Stimulated activated CD4-positive, alpha-beta T cell treated with anti-CD3 and anti-CD28 coated beads, Interleukin-12 subunit alpha, Interleukin-12 subunit beta, amount 100 ng/mL, for 4 hours (primary cell): ENCODE measurements around the gene CD247.

Experiments
- DNase-seq: peaks from one replicate; pipeline ENCODE4 v3.0.0-alpha.2; 2020

Gene CD247

GRCh38 chr1:167434306-167434705 lies 84.0 kb downstream of the CD247 start:
- DNase-seq = no peak

DNA sequence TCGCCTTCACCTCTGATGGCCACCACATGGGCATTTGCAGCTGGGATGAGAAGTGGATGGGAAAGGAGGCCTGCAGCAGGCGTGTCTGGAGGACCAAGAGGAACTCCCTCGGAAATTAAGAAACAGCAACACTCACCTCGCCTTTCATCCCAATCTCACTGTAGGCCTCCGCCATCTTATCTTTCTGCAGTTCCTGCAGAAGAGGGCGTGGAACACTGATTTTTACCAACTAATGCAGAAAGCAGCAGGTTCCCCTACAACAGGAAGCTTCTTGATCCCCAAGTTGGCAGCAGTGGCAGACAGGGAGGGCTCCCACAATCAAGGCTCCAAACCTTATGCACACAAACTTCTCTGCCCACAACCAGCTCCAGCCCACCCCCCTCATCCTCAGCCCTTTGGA lies 84.4 kb downstream of the CD247 start:
- no peak for DNase-seq

DNA sequence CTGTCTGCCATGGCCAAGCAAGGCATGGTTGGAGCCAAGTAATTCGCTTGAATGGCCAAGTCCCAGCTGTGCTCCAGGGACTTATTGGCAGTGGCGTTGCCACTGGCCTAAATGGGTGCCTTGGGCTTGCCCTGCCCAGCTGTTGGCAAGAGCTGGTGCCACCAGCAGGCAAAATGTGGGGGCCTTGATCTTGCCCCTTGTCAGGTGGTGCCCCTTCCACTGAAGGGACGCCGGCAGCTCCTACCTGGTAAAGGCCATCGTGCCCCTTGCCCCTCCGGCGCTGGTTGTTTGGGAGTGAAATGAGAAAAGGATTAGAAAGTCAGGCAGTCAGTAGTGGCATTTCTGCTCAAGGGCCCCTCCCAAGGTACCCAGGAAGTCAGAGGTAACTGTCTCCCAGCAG lies 85.5 kb downstream of the CD247 start:
- no peak for DNase-seq

- no peak for DNase-seq
Observed at GRCh38 chr1:167431909-167432650, 86.2 kb downstream of the CD247 start.

GRCh38 chr1:167431261-167431908 lies 86.9 kb downstream of the CD247 start:
- no peak for DNase-seq

GRCh38 chr1:167430849-167431242 lies 87.5 kb downstream of the CD247 start:
- no peak for DNase-seq

GRCh38 chr1:167430134-167430848 lies 88.0 kb downstream of the CD247 start:
- no peak for DNase-seq

- DNase-seq = no peak
Observed at GRCh38 chr1:167429612-167430011, 88.7 kb downstream of the CD247 start.

DNA sequence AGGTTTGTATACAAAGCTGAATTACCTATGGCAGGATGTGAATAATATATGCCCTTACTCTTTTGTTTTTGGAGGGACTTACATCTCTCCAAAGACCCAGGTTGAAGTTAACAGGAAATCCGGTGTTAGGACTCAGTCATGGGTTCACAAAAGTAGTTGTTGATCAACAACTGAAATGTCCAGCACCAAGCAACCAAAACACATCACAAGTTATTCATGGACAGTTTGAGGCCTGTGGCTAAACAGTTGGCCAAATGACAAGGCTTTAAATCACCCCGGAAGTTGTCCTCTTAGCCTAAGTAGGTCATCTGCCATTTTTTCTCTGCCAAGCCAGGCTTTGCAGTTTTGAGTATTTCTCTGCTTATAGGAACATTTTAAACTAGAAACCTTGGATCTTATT lies 89.9 kb downstream of the CD247 start:
- DNase-seq = no peak

DNA sequence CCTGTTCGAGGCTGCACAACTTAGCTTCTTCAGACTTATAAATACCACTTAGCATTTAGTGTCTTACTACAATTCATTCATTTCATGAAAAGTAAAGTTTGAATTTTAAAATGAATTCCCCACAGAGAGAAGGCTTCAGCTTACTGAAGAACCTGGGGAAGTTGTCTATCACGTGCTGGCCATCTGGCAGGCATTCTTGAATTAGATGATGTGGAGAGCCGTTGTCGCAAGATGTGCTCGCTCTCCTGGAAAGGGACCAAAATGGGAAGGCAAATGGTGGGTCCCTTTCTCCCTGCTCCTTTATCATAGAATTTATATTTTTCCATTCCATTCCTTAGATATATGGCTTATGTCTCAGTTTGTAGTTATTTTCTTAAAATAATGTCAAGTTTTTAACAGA lies 90.5 kb downstream of the CD247 start:
- no peak for DNase-seq

GRCh38 chr1:167426716-167427115 lies 91.6 kb downstream of the CD247 start:
- DNase-seq = no peak

DNA sequence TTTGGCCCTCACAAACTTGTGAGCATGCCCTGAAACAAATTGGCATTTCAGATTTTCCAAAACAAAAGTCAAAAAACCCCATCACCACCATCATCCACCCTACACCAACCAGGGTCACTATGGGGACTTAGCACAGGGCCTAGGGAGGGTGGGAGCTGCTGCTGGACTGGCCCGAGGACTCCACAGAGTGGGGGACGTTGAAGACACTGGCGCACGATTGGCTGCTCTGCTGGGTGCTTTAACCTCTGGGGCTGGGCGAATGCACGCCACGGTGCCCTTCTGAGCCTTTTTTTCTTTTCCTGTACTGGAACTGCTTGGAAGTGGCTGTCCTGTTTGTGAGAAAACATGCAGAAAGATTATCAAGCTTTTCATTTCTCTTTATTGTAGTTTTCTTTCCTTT lies 92.8 kb downstream of the CD247 start:
- no peak for DNase-seq

DNA sequence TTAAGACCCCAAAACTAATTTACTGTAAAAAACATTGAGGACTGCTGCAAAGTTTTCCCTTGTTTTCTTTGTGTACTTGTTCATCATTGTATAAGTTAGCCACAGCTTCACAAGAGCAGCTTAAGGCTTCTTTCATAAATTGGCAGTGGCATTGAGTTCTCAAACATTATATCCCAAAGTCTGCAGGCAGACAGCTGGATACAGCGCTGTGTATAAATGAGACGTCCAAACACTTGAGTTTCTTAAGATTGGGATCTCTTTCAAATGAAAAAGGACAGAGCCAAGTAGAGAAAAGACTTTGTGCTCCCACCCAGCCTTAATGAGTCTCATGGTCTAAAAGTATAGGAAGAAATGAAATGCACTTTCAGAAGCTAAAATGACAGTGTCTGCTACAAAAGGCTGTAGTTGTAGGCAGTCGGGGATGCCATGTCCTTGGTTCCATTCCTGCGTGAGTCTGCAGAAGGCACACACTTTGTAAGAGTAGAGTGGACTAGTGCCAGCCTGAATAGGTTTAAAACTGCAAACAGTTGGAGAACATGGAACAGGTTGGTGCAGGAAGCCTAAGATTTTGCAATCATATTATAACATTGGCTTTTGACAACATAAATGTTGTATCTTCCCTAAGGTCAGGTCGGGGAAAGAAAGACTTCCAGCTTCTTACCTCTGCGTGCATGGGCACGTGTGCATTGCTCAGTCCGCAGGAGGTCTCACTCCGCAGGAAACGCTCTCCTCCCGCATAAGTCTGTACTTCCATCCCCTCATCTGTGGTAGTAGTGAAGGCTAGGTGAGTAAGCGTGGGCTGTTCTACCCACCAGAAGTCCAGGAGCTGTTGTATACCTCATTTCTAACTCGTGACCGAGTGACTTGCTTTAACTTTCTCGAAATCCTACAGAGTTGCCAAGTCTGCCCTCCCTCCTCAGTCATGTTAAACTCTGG lies 94.4 kb downstream of the CD247 start:
- DNase-seq = no peak

GRCh38 chr1:167420510-167420909 lies 97.8 kb downstream of the CD247 start:
- DNase-seq = no peak

DNA sequence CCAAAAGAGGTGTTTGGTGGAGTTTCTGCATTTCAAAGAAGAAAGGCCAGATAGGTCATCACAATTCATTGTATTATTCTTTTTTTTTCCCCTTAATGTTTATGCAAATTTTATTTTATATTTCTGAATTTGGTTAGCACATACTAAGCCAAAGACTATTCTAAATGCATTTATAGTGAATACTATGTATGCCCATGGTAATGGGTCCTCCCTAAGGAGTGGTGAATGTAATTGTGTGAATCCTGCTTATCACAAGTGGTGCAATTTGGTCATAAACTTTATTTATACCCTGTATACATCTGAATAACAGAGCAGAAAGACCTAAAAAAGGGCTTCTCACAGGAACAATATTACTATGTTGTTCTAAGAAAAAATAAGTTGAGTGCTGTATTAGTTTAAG lies 99.1 kb downstream of the CD247 start:
- DNase-seq = no peak

DNA sequence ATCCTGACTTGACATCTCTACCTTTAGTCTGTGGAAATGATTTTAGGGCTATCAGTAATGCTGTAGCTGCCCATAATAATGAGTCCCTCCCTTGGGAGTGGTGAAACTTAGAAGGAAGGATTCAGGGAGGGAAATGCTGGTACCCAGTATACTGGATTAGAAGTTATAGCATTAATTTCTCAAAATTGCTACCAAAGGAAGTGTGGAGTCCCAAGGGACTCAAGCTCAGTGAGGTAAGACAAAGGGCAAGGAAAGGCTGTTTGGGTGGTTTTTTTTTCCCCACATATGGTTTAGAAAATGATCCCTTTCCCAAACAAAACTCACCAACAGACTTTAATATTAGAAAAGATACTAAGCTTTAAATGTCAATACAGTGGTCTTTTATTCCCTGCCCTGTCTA lies 99.9 kb downstream of the CD247 start:
- DNase-seq = no peak

DNA sequence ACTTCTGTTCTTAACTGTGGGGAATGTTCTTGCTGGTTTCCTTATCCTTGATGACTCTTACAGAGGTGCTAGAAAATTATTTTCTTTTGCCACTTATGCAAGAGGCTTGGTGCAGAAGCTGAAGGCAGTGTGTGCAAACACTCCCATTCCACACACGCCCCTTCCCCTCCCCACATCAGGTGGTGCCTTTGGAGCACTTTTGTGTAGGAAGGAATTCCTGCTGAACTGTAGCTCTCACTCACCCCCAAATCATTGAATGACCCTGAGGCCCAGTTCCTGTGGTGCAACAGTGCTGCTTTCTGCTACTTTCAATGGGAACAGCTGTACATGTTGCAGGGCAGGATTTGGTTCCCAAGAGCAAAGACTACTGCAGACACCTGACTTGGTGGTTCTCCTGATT lies 101.8 kb downstream of the CD247 start:
- DNase-seq = no peak

GRCh38 chr1:167413328-167413727 lies 105.0 kb downstream of the CD247 start:
- DNase-seq = no peak

GRCh38 chr1:167412920-167413319 lies 105.4 kb downstream of the CD247 start:
- DNase-seq = no peak

- DNase-seq = no peak
Observed at GRCh38 chr1:167412072-167412471, 106.3 kb downstream of the CD247 start.

DNA sequence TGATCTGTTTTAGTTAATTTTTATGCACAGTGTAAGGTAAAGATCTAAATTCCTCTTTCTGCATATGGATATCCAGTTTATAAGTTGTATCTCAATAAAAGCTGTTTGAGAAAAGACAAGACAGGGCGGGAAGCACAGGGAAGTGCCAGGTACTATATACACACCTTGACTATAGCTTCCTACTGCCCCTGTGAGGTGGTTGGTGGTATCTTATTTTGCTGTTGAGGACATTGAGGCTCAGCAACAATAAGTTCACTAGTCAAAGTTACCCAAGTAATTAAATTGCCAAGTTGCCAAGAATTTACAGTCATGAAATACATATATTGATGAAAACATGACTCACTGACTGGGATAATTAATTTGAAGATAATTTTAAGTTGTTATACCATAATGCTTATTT lies 109.1 kb downstream of the CD247 start:
- no peak for DNase-seq

DNA sequence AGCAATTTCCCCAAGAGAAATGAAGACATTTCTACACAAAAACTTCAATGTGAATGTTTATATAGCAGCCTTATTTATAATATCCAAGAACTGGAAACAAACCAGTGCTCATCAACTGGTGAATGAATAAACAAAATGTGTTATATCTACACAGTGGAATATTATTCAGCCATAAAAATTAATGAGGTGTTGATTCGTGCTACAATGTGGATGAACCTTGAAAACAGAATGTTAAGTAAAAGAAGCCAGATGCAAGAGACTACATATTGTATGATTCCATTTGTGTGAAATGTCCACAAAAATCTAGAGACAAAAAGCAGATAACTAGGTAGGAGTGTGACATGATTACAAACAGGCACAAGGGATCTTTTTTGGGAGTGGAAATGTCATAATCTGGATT lies 110.0 kb downstream of the CD247 start:
- no peak for DNase-seq

DNA sequence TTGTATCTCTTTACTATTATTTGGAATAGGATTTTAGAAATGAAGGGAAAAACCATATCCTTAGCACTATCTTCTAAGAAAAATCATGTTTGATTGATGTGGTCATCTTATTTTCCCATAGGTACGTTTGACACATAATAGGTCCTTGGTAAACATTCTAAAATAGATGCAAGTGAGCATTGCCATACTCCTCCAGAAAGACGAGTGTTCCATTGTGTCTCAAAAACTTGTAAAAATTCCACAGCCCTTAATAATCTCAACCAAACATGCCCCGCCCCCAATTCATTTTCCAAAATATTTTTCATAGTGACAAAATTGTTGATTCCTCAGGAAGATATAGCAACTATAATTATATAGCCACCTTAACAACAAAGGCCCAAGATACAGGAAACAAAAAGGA lies 113.4 kb downstream of the CD247 start:
- no peak for DNase-seq
